GM18505 (cell line): Measurements from ENCODE around the gene GNE.
"Not testable (repeated sequence)": the region's sequence is repeated elsewhere in the genome, so short reads cannot be mapped to it uniquely, and the experiment has no call there.

Experiments
- ATAC-seq: cut with Tn5 transposase; IDR thresholded peaks from one replicate; pipeline ENCODE4 v1.9.1; 2021; ENCODE audit not compliant: unreplicated experiment
- POLR2A ChIP-seq: IDR thresholded peaks from 4 replicates; pipeline ENCODE4 v1.6.1; 2011; ENCODE audit warnings: borderline replicate concordance; ENCODE audit not compliant: insufficient read depth, insufficient read length; ENCODE audit errors: extremely low read depth

GNE gene

GRCh38 chr9:36258208-36258995, at the start of gene GNE:
GNE (minus strand) TSS chr9:36258448; CDS start chr9:36249355, 9,093 bp downstream.
- ATAC-seq = peak; percentile 92
- TF ChIP-seq POLR2A = peak; percentile 85

GRCh38 chr9:36306471-36307306, 48.4 kb upstream of the GNE start:
- ATAC-seq = no peak
- TF ChIP-seq POLR2A = no peak

- not testable (repeated sequence) for ATAC-seq
Observed at GRCh38 chr9:36304366-36304765, 46.1 kb upstream of the GNE start.

- ATAC-seq = no peak
- no peak for TF ChIP-seq POLR2A
Observed at GRCh38 chr9:36301227-36301626, 43.0 kb upstream of the GNE start.

- ATAC-seq = no peak
- TF ChIP-seq POLR2A = no peak
Observed at GRCh38 chr9:36298566-36298965, 40.3 kb upstream of the GNE start.

- no peak for ATAC-seq
- TF ChIP-seq POLR2A = no peak
Observed at GRCh38 chr9:36297798-36298197, 39.5 kb upstream of the GNE start.

GRCh38 chr9:36294996-36295395, 36.7 kb upstream of the GNE start:
- not testable (repeated sequence) for ATAC-seq

- TF ChIP-seq POLR2A = no peak
- no peak for ATAC-seq
Observed at GRCh38 chr9:36293918-36294317, 35.7 kb upstream of the GNE start.

- ATAC-seq = no peak
- TF ChIP-seq POLR2A = no peak
Observed at GRCh38 chr9:36293171-36293570, 34.9 kb upstream of the GNE start.

GRCh38 chr9:36292641-36293040, 34.4 kb upstream of the GNE start:
- TF ChIP-seq POLR2A = no peak
- no peak for ATAC-seq

- no peak for TF ChIP-seq POLR2A
- no peak for ATAC-seq
Observed at GRCh38 chr9:36290996-36291395, 32.7 kb upstream of the GNE start.

- no peak for TF ChIP-seq POLR2A
- ATAC-seq = no peak
Observed at GRCh38 chr9:36289836-36290435, 31.7 kb upstream of the GNE start.

GRCh38 chr9:36288070-36288469, 29.8 kb upstream of the GNE start:
- ATAC-seq = no peak
- TF ChIP-seq POLR2A = no peak

- TF ChIP-seq POLR2A = no peak
- ATAC-seq = no peak
Observed at GRCh38 chr9:36286388-36286787, 28.1 kb upstream of the GNE start.
